Measurements from ENCODE around the gene TNFRSF1B. TPM values are rescaled to one million over a fixed set of nuclear protein-coding genes. Genes with fewer than 3 reads are reported as not detected.

Gene TNFRSF1B
- polyA plus RNA-seq, 1 donor from 2014 or later: not detected

- peak; percentile 68 for TF ChIP-seq POLR2AphosphoS5 (IDR thresholded peaks at IDR 0.05)
- TF ChIP-seq MXI1 (conservative IDR thresholded peaks at IDR 0.05; ENCODE audit: poor library complexity, severe bottlenecking): peak; percentile 77
- peak; percentile 73 for TF ChIP-seq SMC3 (conservative IDR thresholded peaks at IDR 0.05; ENCODE audit: poor library complexity)
- no peak for TF ChIP-seq TAF1 (IDR thresholded peaks at IDR 0.05; ENCODE audit: low read depth)
- TF ChIP-seq EP300 (conservative IDR thresholded peaks at IDR 0.05; ENCODE audit: poor library complexity, severe bottlenecking): peak; percentile 50
- no peak for TF ChIP-seq REST (IDR thresholded peaks at IDR 0.05; ENCODE audit: borderline replicate concordance)
- TF ChIP-seq RAD21 (conservative IDR thresholded peaks at IDR 0.05): peak; percentile 54
- TF ChIP-seq, protein P1, sequence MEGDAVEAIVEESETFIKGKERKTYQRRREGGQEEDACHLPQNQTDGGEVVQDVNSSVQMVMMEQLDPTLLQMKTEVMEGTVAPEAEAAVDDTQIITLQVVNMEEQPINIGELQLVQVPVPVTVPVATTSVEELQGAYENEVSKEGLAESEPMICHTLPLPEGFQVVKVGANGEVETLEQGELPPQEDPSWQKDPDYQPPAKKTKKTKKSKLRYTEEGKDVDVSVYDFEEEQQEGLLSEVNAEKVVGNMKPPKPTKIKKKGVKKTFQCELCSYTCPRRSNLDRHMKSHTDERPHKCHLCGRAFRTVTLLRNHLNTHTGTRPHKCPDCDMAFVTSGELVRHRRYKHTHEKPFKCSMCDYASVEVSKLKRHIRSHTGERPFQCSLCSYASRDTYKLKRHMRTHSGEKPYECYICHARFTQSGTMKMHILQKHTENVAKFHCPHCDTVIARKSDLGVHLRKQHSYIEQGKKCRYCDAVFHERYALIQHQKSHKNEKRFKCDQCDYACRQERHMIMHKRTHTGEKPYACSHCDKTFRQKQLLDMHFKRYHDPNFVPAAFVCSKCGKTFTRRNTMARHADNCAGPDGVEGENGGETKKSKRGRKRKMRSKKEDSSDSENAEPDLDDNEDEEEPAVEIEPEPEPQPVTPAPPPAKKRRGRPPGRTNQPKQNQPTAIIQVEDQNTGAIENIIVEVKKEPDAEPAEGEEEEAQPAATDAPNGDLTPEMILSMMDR (IDR thresholded peaks at IDR 0.05; ENCODE audit: poor library complexity, severe bottlenecking): peak; percentile 98
- no peak for TF ChIP-seq EZH2 (IDR thresholded peaks at IDR 0.05; ENCODE audit: borderline replicate concordance, insufficient read depth, low read length, poor library complexity, severe bottlenecking)
- Histone ChIP-seq H3K79me2 (replicated peaks; ENCODE audit: insufficient read depth, low read length) (peaks cover 19% of the 10 kb centered on the region), H4K20me1 (ENCODE audit: insufficient read depth) (no peaks in the 10 kb centered on the region), H3K4me3 (ENCODE audit: low read length) (peak within 1 kb of the TSS; percentile 98), H2AFZ (ENCODE audit: low read depth, low read length) (peak within 1 kb of the TSS; percentile 40), H3K9ac (ENCODE audit: low read length) (peak within 1 kb of the TSS; percentile 83), H3F3A (ENCODE audit: insufficient read depth, low read length, poor library complexity, severe bottlenecking) (no peaks in the 10 kb centered on the region), H3K9me3 (ENCODE audit: low read length) (no peaks in the 10 kb centered on the region), H3K27me3 (ENCODE audit: insufficient read depth, low read depth, low read length) (no peaks in the 10 kb centered on the region), H3K9me2 (ENCODE audit: insufficient read depth, low read length) (no peaks in the 10 kb centered on the region), H3K4me2 (ENCODE audit: low read length) (peak within 1 kb of the TSS; percentile 90), H3K36me3 (ENCODE audit: insufficient read depth, low read length) (no peaks in the 10 kb centered on the region), H3K27ac (ENCODE audit: low read length) (no peak within 1 kb of the TSS)
Observed at GRCh38 chr1:12229835-12230548, 63.2 kb downstream of the TNFRSF1B start, which contains the start of gene VPS13D. Gene VPS13D (plus strand): TSS chr1:12230030. CDS start chr1:12234267, 4,237 bp downstream.

GRCh38 chr1:12230549-12231275, 63.9 kb downstream of the TNFRSF1B start:
- Histone ChIP-seq H3K4me3 (ENCODE audit: low read length) (peak overlapping the region; percentile 98), H3F3A (ENCODE audit: insufficient read depth, low read length, poor library complexity, severe bottlenecking) (no peaks in the 10 kb centered on the region), H3K9me3 (ENCODE audit: low read length) (no peaks in the 10 kb centered on the region), H4K20me1 (ENCODE audit: insufficient read depth) (no peaks in the 10 kb centered on the region), H3K79me2 (replicated peaks; ENCODE audit: insufficient read depth, low read length) (peaks cover 19% of the 10 kb centered on the region), H3K36me3 (ENCODE audit: insufficient read depth, low read length) (no peaks in the 10 kb centered on the region), H3K9me2 (ENCODE audit: insufficient read depth, low read length) (no peaks in the 10 kb centered on the region), H3K27ac (ENCODE audit: low read length) (no peak overlapping the region), H3K9ac (ENCODE audit: low read length) (peak overlapping the region; percentile 83), H3K27me3 (ENCODE audit: insufficient read depth, low read depth, low read length) (no peaks in the 10 kb centered on the region), H3K4me2 (ENCODE audit: low read length) (peak overlapping the region; percentile 90), H2AFZ (ENCODE audit: low read depth, low read length) (peak overlapping the region; percentile 40)
- TF ChIP-seq TAF1 (IDR thresholded peaks at IDR 0.05; ENCODE audit: low read depth) (no peak), SMC3 (conservative IDR thresholded peaks at IDR 0.05; ENCODE audit: poor library complexity) (no peak), MXI1 (conservative IDR thresholded peaks at IDR 0.05; ENCODE audit: poor library complexity, severe bottlenecking) (no peak), REST (IDR thresholded peaks at IDR 0.05; ENCODE audit: borderline replicate concordance) (no peak), EZH2 (IDR thresholded peaks at IDR 0.05; ENCODE audit: borderline replicate concordance, insufficient read depth, low read length, poor library complexity, severe bottlenecking) (no peak), EP300 (conservative IDR thresholded peaks at IDR 0.05; ENCODE audit: poor library complexity, severe bottlenecking) (no peak), POLR2AphosphoS5 (IDR thresholded peaks at IDR 0.05) (no peak), RAD21 (conservative IDR thresholded peaks at IDR 0.05) (no peak)
- TF ChIP-seq, protein P1 (IDR thresholded peaks at IDR 0.05; ENCODE audit: poor library complexity, severe bottlenecking): no peak

Data from neural cell (in vitro differentiated cells).